Measurements from ENCODE around the gene C10orf67. TPM values are rescaled to one million over a fixed set of nuclear protein-coding genes. Genes with fewer than 3 reads are reported as not detected.

Gene C10orf67
- total and polyA plus RNA-seq, 2 experiments from 2014 or later: under 0.01 to 1.1 TPM

DNA sequence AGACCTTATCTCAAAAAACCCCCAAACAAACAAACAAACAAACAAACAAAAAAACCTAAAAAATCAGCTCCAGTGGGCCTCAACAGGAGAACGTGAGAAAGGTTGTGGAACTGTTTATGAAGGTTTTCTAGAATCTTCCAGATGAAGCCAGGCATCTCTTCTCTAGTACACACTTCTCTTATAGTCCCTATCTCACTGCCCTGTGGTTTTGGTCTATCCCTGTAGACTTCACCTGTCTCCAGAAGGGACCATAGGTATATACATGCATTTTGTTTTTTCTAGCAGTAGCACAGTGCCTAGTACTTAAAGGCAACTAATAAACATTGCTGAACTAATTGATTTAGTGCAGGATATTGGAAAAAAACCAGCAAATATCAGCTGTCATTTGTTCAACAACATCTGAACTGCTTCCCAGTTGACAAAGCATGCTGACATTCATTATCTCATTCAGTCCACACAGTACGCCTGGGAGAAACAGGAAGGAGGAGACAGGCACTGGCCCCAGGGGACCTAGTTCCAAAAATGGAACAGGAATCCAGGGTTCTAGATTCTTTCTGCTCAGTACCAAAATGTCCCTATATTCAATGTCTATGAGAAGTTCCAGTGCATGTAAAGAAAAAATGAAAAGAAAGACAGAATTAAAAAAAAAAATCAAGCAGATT, 59.8 kb downstream of the C10orf67 start:
- 9 to 15% methylated on average over 2 of the region's 2 CpGs for WGBS, 2 experiments (ENCODE audit: low coverage in 1 of 2, low lambda C conversion rate in 2 of 2, missing lambda C conversion rate in 2 of 2)
- TF ChIP-seq EZH2 (IDR thresholded peaks at IDR 0.05; ENCODE audit: insufficient read depth, poor library complexity, severe bottlenecking) (no peak), EZH2phosphoT487 (IDR thresholded peaks at IDR 0.05; ENCODE audit: insufficient read depth, low read depth) (no peak)
- in situ Hi-C loops (cut with MboI): no loop called here

DNA sequence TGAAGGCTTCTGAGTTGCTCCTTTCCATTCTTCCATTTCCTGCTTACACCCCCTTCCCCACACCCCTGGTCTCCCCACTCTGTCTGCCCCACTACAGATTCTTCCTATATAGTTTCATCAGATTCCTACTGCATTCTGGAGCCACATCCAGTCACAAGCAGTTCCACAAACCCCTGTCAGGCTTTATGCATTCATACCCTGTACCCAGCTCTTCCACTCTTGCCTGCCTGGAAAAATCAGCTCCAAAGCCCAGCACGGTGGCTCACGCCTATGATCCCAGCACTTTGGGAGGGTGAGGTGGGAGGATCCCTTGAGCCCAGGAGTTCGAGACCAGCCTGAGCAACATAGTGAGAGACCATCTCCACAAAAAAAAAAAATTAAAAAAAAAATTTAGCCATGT, 60.4 kb downstream of the C10orf67 start:
- Histone ChIP-seq H3K36me3 (ENCODE audit: low read depth) (no peaks in the 10 kb centered on the region), H3K4me3 (no peak overlapping the region), H3K4me2 (ENCODE audit: unreplicated experiment) (no peak overlapping the region), H3K9me3 (ENCODE audit: low read depth) (no peaks in the 10 kb centered on the region), H3K4me1 (ENCODE audit: insufficient read depth) (no peaks in the 10 kb centered on the region), H3K27ac (no peak overlapping the region), H3K79me2 (ENCODE audit: insufficient read depth) (no peaks in the 10 kb centered on the region), H3K9ac (no peak overlapping the region), H3K27me3 (replicated peaks; ENCODE audit: insufficient read depth) (no peaks in the 10 kb centered on the region), H2AFZ (no peak overlapping the region), H3F3A (ENCODE audit: insufficient read depth) (no peaks in the 10 kb centered on the region), H3K9me2 (ENCODE audit: insufficient read depth) (no peaks in the 10 kb centered on the region), H4K20me1 (ENCODE audit: insufficient read depth) (no peaks in the 10 kb centered on the region)
- WGBS, 2 experiments (ENCODE audit: low coverage in 1 of 2, low lambda C conversion rate in 2 of 2, missing lambda C conversion rate in 2 of 2): 39 to 49% methylated on average over 3 of the region's 3 CpGs
- in situ Hi-C loops (cut with MboI): no loop called here
- no peak for DNase-seq
- TF ChIP-seq EZH2phosphoT487 (IDR thresholded peaks at IDR 0.05; ENCODE audit: insufficient read depth, low read depth): no peak
- no peak for TF ChIP-seq EZH2 (IDR thresholded peaks at IDR 0.05; ENCODE audit: insufficient read depth, poor library complexity, severe bottlenecking)

More for the DNA sequence above, 59.8 kb downstream of the C10orf67 start:
- Histone ChIP-seq H3K4me1 (ENCODE audit: insufficient read depth) (no peaks in the 10 kb centered on the region), H3K27me3 (replicated peaks; ENCODE audit: insufficient read depth) (no peaks in the 10 kb centered on the region), H3K27ac (no peak overlapping the region), H3K36me3 (ENCODE audit: low read depth) (no peaks in the 10 kb centered on the region), H3K79me2 (ENCODE audit: insufficient read depth) (no peaks in the 10 kb centered on the region), H3K4me3 (no peak overlapping the region), H3K9ac (no peak overlapping the region), H4K20me1 (ENCODE audit: insufficient read depth) (no peaks in the 10 kb centered on the region), H3F3A (ENCODE audit: insufficient read depth) (no peaks in the 10 kb centered on the region), H3K4me2 (ENCODE audit: unreplicated experiment) (no peak overlapping the region), H3K9me2 (ENCODE audit: insufficient read depth) (no peaks in the 10 kb centered on the region), H3K9me3 (ENCODE audit: low read depth) (no peaks in the 10 kb centered on the region), H2AFZ (no peak overlapping the region)
- DNase-seq: no peak

GRCh38 chr10:23283680-23284079, 60.9 kb downstream of the C10orf67 start:
- Histone ChIP-seq H2AFZ (no peak overlapping the region), H3K9ac (no peak overlapping the region), H3K9me3 (ENCODE audit: low read depth) (no peaks in the 10 kb centered on the region), H3K79me2 (ENCODE audit: insufficient read depth) (no peaks in the 10 kb centered on the region), H3K4me3 (no peak overlapping the region), H3K4me2 (ENCODE audit: unreplicated experiment) (no peak overlapping the region), H3K27me3 (replicated peaks; ENCODE audit: insufficient read depth) (no peaks in the 10 kb centered on the region), H3K27ac (no peak overlapping the region), H3F3A (ENCODE audit: insufficient read depth) (no peaks in the 10 kb centered on the region), H3K36me3 (ENCODE audit: low read depth) (no peaks in the 10 kb centered on the region), H3K9me2 (ENCODE audit: insufficient read depth) (no peaks in the 10 kb centered on the region), H4K20me1 (ENCODE audit: insufficient read depth) (no peaks in the 10 kb centered on the region), H3K4me1 (ENCODE audit: insufficient read depth) (no peaks in the 10 kb centered on the region)
- TF ChIP-seq EZH2phosphoT487 (IDR thresholded peaks at IDR 0.05; ENCODE audit: insufficient read depth, low read depth): no peak
- no peak for TF ChIP-seq EZH2 (IDR thresholded peaks at IDR 0.05; ENCODE audit: insufficient read depth, poor library complexity, severe bottlenecking)
- 46 to 48% methylated on average over 7 of the region's 7 CpGs for WGBS, 2 experiments (ENCODE audit: low coverage in 1 of 2, low lambda C conversion rate in 2 of 2, missing lambda C conversion rate in 2 of 2)
- no peak for DNase-seq
- in situ Hi-C loops (cut with MboI): no loop called here

GRCh38 chr10:23281044-23281433, 63.6 kb downstream of the C10orf67 start:
- Histone ChIP-seq H3K9me2 (ENCODE audit: insufficient read depth) (no peaks in the 10 kb centered on the region), H4K20me1 (ENCODE audit: insufficient read depth) (no peaks in the 10 kb centered on the region), H3K4me3 (no peak overlapping the region), H3K27ac (no peak overlapping the region), H3K9ac (no peak overlapping the region), H3K4me2 (ENCODE audit: unreplicated experiment) (no peak overlapping the region), H3K36me3 (ENCODE audit: low read depth) (no peaks in the 10 kb centered on the region), H3F3A (ENCODE audit: insufficient read depth) (no peaks in the 10 kb centered on the region), H2AFZ (no peak overlapping the region), H3K4me1 (ENCODE audit: insufficient read depth) (no peaks in the 10 kb centered on the region), H3K79me2 (ENCODE audit: insufficient read depth) (no peaks in the 10 kb centered on the region), H3K9me3 (ENCODE audit: low read depth) (no peaks in the 10 kb centered on the region), H3K27me3 (replicated peaks; ENCODE audit: insufficient read depth) (no peaks in the 10 kb centered on the region)
- DNase-seq: no peak
- in situ Hi-C loops (cut with MboI): no loop called here
- 28 to 30% methylated on average over 6 of the region's 6 CpGs for WGBS, 2 experiments (ENCODE audit: low coverage in 1 of 2, low lambda C conversion rate in 2 of 2, missing lambda C conversion rate in 2 of 2)
- TF ChIP-seq EZH2phosphoT487 (IDR thresholded peaks at IDR 0.05; ENCODE audit: insufficient read depth, low read depth): no peak
- TF ChIP-seq EZH2 (IDR thresholded peaks at IDR 0.05; ENCODE audit: insufficient read depth, poor library complexity, severe bottlenecking): no peak
